Islet precursor cell (in vitro differentiated cells): ENCODE measurements around the gene PIK3IP1.
A peak's percentile ranks its signal among the peaks of the same experiment; 100 is the strongest.

Experiments
- DNase-seq: peaks from one replicate; pipeline ENCODE4 v3.0.0-alpha.2; 2018

PIK3IP1 gene

DNA sequence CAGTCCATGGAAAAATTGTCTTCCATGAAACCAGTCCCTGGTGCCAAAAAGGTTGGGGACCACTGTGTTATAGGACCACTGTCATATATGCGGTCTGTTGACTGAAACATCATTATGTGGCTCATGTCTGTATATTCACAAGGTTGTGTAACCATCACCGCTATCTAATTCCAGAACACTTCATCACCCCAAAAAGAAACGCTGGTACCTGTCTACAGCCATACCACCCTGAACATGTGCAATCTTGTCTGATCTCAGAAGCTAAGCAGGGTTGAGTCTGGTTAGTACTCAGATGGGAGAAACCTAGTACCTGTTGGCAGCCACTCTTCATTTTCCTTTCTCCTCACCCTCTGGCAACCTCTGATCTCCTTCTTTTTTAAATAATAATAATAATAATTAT lies 12.9 kb upstream of the PIK3IP1 start:
- no peak for DNase-seq

DNA sequence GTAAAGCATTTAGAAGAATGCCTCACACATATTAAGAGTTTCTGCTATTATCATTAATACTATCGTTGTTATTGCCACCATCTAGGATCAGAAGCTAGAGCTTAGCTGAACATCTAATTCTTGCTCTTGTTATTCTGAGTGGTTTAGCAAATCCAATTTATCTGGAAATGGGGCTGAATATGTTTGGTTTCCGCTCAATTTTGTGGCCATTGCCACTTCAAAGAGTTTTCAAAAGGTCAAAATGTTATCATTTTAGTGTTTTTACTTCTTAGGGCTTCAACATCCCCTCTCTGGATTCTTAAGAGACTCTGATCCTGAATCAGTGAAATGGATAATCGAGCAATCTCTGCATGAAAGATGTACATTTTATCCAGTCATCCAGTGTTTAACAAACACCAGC lies 10.2 kb upstream of the PIK3IP1 start:
- DNase-seq, result no peak

DNA sequence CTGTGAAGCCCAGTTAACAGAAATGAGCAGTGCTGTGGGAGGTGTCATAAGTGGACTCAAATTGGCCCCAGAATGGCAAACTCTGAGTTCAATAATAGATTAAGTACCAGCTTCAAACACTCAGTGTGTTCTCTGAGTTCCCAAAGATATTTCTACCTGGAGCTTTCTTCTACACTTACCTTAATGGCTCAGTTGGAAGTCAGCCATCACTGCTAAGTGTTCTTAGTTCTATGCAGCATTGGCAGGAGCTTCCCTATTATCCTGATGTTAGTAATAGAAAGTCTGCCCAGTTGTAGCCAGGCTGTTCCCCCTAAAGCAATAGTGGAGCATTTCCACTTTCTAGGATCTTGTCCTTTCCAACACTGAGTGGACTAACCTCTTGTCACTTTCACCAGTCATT lies 9.7 kb upstream of the PIK3IP1 start:
- DNase-seq, result no peak

DNA sequence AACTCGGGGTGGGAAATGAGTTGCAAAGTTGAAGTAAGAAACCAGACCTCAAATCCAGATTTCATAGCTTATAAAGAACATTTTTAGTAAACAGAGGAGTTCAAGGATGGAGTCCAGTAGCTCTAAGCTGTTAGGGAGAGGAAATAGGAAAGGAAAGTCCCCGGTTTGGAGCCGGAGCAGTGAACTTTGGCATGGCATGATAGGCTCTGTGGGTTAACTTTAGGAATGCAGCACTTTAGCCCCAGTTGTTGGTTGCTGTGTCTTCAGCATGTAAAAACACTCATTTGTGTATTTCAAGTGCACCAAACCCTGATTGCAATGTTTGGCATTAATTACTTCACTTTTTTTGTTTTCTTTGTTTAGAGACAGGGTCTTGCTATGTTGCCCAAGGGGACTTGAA lies 8.6 kb upstream of the PIK3IP1 start:
- no peak for DNase-seq

DNA sequence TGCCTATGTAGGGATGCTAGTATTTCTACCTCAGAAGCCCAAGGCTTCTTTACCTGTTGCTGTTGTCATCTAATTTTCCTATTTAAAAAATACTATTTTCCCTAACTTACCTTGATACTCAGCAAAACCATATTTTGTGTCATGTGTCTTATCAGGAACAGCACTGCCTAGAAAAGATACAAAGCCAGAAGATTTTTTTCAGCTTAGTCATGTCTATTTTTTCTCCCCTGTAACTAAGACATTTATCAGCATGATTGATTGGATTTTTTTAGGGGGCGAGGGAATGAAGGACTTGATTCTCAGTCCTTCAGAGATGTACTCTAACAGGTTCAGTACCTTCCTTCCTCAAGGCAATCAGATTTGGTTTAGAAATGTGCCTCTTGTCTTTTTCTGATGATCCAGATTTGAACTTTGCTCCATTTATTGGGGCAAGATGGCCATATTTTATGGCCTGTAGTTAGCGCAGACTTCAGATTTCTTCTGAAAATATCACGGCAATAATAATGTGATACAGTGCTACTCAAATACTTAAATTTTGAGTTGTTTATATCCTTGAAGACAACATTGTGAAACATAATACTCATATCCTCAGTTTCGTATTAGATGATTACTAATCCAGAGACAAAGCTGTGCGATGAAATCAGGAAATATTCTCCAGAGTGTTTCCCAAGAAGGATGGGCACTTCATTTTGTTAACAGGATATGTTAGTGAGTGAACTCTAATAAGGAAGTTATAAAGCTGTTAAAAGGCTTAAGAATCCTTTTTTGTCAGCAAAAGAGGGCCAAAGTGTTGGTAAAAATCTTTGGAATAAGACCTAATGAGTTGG lies 3.8 kb upstream of the PIK3IP1 start:
- no peak for DNase-seq

- no peak for DNase-seq
Measured at GRCh38 chr22:31295360-31295759, 3.1 kb upstream of the PIK3IP1 start.

DNA sequence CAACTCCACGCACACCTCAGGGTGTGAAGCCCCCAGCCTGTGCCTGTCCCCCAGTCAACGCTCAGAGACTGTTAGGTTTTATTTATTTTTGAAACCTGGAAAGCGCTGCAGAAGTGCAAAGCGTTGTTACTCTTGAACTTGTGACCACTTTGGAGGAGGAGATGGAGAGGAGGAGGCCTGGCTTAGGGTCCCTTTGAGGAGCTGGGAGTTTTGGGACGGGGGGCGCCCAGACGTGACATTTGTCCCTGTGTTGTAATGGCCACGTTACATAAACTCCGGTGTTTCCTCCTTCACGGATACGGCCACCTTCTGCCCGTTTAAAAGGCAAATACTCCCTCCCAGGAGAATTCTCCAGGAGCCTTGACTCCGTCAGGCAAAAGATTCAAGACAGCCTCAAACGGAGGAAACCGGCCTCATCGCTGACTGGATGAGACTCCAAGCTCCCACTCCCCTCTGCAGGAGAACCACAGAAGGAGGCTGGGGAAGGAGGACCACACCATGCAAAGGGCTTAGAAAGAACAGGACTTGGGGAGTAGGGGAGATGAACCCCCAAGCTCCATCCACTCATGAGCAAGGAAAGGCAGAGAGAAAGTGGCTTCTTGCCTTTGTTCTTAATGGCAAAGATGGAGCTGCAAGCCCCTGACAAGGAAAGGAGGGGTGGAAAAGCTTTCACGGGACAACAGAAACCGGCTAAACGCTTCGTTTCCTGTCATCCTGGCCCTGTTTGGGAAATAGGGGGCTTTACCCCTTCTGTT lies 630 bp downstream of the PIK3IP1 start:
- peak; percentile 64 for DNase-seq

- peak; percentile 97 for DNase-seq
Measured at GRCh38 chr22:31290494-31291471, 1.5 kb downstream of the PIK3IP1 start.

DNA sequence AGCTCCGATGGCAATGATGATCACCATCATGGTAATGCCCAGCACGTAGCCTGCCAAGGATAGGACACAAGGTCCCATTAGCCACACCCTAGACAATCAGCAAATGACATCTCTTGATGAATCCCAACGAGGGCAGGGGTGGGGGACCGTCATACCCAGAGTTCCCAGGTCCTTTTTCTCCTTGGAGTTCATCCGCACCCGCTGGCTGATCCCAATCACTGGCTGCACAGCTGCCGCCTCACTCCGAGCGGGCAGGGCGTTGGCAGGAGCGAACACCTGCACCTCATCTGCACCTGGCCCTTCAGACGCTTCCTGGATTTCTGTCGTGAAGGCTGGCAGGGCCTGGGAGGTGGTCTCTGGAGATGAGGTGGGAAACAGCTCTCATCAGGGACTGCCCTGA lies 2.9 kb downstream of the PIK3IP1 start:
- DNase-seq, result no peak

GRCh38 chr22:31288496-31289240 lies 3.6 kb downstream of the PIK3IP1 start:
- no peak for DNase-seq

- no peak for DNase-seq
Measured at GRCh38 chr22:31287818-31288495, 4.3 kb downstream of the PIK3IP1 start.

- no peak for DNase-seq
Measured at GRCh38 chr22:31286360-31287255, 5.7 kb downstream of the PIK3IP1 start.

GRCh38 chr22:31284281-31285155 lies 7.8 kb downstream of the PIK3IP1 start:
- DNase-seq, result no peak

DNA sequence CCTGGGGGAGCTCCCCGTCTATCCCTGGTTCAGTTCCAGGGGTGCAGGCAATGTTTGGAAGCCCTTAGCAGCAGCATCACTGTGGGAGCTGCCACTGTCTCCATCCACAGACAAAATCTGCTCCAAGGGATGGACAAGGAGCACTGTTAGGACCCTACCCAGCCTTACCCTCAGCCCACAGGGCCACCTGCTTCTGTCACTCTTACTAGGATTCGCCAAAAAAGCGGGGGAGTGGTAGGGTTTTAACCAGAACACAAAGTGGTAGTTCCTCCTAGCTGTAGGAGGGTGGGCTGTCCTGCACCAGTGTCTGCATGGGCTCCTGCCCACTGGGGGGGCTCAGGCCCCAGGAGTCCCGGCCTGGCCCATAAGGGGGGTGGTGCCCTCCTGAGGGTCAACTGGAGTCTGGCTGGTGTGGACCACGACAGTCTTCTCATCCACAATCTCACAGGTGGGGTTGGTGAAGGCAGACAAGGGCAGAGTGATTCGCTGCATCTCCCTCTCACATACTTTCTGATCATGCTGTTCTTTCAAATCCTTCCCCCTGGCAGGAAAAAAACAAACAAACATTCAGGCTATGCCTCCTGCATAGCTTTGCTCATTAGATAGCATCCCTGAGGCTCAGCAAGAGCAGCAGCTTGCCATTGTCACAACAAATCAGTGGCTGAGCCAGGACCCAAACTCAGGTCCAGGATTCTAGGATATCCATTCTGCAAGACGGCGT lies 9.4 kb downstream of the PIK3IP1 start:
- no peak for DNase-seq

GRCh38 chr22:31281733-31282132 lies 10.6 kb downstream of the PIK3IP1 start:
- no peak for DNase-seq

DNA sequence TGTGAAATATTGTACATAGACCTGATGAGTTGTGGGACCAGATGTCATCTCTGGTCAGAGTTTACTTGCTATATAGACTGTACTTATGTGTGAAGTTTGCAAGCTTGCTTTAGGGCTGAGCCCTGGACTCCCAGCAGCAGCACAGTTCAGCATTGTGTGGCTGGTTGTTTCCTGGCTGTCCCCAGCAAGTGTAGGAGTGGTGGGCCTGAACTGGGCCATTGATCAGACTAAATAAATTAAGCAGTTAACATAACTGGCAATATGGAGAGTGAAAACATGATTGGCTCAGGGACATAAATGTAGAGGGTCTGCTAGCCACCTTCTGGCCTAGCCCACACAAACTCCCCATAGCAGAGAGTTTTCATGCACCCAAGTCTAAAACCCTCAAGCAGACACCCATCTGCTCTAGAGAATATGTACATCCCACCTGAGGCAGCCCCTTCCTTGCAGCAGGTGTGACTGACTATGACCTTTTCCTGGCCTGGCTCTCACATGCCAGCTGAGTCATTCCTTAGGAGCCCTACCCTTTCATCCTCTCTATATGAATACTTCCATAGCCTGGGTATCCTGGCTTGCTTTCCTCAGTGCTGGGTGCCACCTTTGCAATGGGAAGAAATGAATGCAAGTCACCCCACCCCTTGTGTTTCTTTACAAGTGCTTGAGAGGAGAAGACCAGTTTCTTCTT lies 12.3 kb downstream of the PIK3IP1 start:
- no peak for DNase-seq

- no peak for DNase-seq
Measured at GRCh38 chr22:31279327-31279669, 13.0 kb downstream of the PIK3IP1 start.

DNA sequence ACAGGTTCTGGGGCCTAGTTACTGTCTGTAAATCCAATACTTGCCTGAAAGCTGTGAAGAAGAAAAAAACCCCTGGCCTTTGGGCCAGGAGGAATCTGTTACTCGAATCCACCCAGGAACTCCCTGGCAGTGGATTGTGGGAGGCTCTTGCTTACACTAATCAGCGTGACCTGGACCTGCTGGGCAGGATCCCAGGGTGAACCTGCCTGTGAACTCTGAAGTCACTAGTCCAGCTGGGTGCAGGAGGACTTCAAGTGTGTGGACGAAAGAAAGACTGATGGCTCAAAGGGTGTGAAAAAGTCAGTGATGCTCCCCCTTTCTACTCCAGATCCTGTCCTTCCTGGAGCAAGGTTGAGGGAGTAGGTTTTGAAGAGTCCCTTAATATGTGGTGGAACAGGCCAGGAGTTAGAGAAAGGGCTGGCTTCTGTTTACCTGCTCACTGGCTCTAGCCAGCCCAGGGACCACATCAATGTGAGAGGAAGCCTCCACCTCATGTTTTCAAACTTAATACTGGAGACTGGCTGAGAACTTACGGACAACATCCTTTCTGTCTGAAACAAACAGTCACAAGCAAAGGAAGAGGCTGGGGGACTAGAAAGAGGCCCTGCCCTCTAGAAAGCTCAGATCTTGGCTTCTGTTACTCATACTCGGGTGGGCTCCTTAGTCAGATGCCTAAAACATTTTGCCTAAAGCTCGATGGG lies 13.5 kb downstream of the PIK3IP1 start:
- DNase-seq, result no peak
